WERI-Rb-1 (cell line): ENCODE results near the gene DAP.

Source experiments
- DNase-seq: peaks from one replicate; pipeline ENCODE4 v3.0.0-alpha.2; 2020
- H3K27ac ChIP-seq: fragments of 250-450 bp; sonication (Bioruptor Pico); 2 replicates; pipeline ENCODE4 v1.5.1; 2020; ENCODE audit warnings: mild to moderate bottlenecking, moderate library complexity
- H3K27me3 ChIP-seq: fragments of 250-450 bp; sonication (Bioruptor Pico); 2 replicates; pipeline ENCODE4 v1.5.1; 2021; ENCODE audit warnings: mild to moderate bottlenecking, low read depth, moderate library complexity; ENCODE audit not compliant: insufficient read depth, severe bottlenecking
- H3K36me3 ChIP-seq: fragments of 250-450 bp; sonication (Bioruptor Pico); 2 replicates; pipeline ENCODE4 v1.5.1; 2020; ENCODE audit warnings: mild to moderate bottlenecking, moderate library complexity
- H3K4me3 ChIP-seq: 2 replicates; pipeline ENCODE4 v1.5.1; 2011; ENCODE audit warnings: low read depth, mild to moderate bottlenecking, control low read depth, low read length
- H3K9me3 ChIP-seq: fragments of 250-450 bp; sonication (Bioruptor Pico); 2 replicates; pipeline ENCODE4 v1.5.1; 2021; ENCODE audit warnings: mild to moderate bottlenecking, moderate library complexity; ENCODE audit not compliant: severe bottlenecking
- CTCF ChIP-seq: IDR thresholded peaks from 2 replicates; pipeline ENCODE4 v1.5.1; 2011; ENCODE audit warnings: low read depth, mild to moderate bottlenecking, control low read depth, inconsistent platforms, low read length

DAP gene

GRCh38 chr5:10747678-10748622, 13.1 kb downstream of the DAP start:
- no peaks in the 10 kb centered on the region for H3K27me3 ChIP-seq
- H3K36me3 ChIP-seq = peaks cover 69% of the 10 kb centered on the region
- peaks cover 2% of the 10 kb centered on the region for H3K9me3 ChIP-seq
- no peak for DNase-seq
- H3K27ac ChIP-seq = no peak overlapping the region
- no peak for TF ChIP-seq CTCF
- H3K4me3 ChIP-seq = no peak overlapping the region

GRCh38 chr5:10746711-10747110, 14.3 kb downstream of the DAP start:
- no peak overlapping the region for H3K4me3 ChIP-seq
- no peaks in the 10 kb centered on the region for H3K27me3 ChIP-seq
- no peak for TF ChIP-seq CTCF
- peaks cover 2% of the 10 kb centered on the region for H3K9me3 ChIP-seq
- H3K27ac ChIP-seq = no peak overlapping the region
- H3K36me3 ChIP-seq = peaks cover 69% of the 10 kb centered on the region
- DNase-seq = no peak

- DNase-seq = no peak
- Histone ChIP-seq H3K27me3 (no peaks in the 10 kb centered on the region), H3K27ac (no peak overlapping the region), H3K36me3 (peaks cover 76% of the 10 kb centered on the region), H3K4me3 (no peak overlapping the region), H3K9me3 (peaks cover 6% of the 10 kb centered on the region)
- TF ChIP-seq CTCF = no peak
Measured at GRCh38 chr5:10745133-10745532, 15.9 kb downstream of the DAP start.

- Histone ChIP-seq H3K36me3 (peaks cover 73% of the 10 kb centered on the region), H3K27me3 (no peaks in the 10 kb centered on the region), H3K27ac (no peak overlapping the region), H3K4me3 (no peak overlapping the region), H3K9me3 (peaks cover 6% of the 10 kb centered on the region)
- no peak for DNase-seq
- TF ChIP-seq CTCF = no peak
Measured at GRCh38 chr5:10744681-10745080, 16.4 kb downstream of the DAP start.

GRCh38 chr5:10743951-10744350, 17.1 kb downstream of the DAP start:
- H3K4me3 ChIP-seq = no peak overlapping the region
- H3K27ac ChIP-seq = no peak overlapping the region
- DNase-seq = no peak
- H3K27me3 ChIP-seq = no peaks in the 10 kb centered on the region
- TF ChIP-seq CTCF = no peak
- H3K9me3 ChIP-seq = peaks cover 6% of the 10 kb centered on the region
- peaks cover 74% of the 10 kb centered on the region for H3K36me3 ChIP-seq
